ENCODE results near the gene PTPRG. TPM values are rescaled to one million over a fixed set of nuclear protein-coding genes. Genes with fewer than 3 reads are reported as not detected.
A peak's percentile ranks its signal among the peaks of the same experiment; 100 is the strongest.

The PTPRG gene
- total and polyA plus RNA-seq, 11 donors: 8.0 to 48.5 (median 35.4) TPM

DNA sequence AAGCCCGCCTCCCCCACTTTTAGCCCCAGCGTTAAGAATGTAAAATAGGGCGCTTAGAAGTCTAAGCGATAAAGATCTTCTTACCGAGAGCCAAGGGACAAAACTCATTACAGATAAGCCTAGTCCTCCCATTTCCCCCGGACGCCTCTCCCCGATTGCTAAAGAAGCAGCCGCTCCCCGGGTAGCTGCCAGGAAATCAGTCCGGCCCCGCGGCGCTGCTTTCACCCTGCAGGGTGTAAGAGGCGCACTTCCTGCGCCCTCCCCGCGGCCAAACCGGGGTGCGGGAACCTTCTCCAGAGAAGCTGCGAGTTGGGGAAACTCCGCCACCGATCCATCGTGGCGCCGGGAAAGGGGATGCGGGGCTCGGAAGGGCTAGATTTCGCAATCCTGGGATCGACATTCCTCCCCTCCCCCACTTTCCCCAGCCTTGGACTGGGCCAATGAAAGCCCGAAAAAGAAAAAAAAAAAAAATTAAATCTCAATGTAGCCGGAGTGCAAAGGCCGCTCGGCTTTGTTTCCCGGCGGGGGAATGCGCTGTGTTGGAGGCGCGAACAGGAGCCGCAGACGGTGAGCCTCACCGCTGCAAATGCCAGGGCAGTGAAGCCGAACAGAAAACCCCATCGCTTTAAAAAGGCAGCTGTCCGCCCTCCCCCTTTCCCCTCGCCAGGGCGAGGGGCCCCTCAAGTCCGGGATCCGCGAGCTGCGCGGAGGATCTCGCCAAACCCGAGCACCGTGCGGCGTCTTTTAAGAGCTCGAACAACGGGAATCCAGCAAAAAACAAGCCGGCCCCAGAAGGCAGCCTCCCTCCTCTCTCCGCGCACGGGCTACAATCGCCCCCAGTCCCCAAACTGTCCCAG lies 626 bp upstream of the PTPRG start:
- intact Hi-C loops (cut with DNase I): loop anchor here (1.0 to 10.0 kb wide), 19 partner anchors 124 to 628 kb away; no protein-coding TSS in a partner anchor
- peak overlapping the region; percentile 65 to 97 (median 88) for H3K4me3 ChIP-seq
- DNase-seq (peak; percentile 86 to 92 (median 90)), ATAC-seq (peak; percentile 30 to 52 (median 48))
- 0 to 1% (median 0%) methylated on average over 60 to 64 of the region's 64 CpGs for WGBS, 4 donors
- no peak for TF ChIP-seq POLR2A (IDR thresholded peaks at IDR 0.05)
- TF ChIP-seq, protein P1, sequence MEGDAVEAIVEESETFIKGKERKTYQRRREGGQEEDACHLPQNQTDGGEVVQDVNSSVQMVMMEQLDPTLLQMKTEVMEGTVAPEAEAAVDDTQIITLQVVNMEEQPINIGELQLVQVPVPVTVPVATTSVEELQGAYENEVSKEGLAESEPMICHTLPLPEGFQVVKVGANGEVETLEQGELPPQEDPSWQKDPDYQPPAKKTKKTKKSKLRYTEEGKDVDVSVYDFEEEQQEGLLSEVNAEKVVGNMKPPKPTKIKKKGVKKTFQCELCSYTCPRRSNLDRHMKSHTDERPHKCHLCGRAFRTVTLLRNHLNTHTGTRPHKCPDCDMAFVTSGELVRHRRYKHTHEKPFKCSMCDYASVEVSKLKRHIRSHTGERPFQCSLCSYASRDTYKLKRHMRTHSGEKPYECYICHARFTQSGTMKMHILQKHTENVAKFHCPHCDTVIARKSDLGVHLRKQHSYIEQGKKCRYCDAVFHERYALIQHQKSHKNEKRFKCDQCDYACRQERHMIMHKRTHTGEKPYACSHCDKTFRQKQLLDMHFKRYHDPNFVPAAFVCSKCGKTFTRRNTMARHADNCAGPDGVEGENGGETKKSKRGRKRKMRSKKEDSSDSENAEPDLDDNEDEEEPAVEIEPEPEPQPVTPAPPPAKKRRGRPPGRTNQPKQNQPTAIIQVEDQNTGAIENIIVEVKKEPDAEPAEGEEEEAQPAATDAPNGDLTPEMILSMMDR (IDR thresholded peaks at IDR 0.05): peak in 6 of 12 donors; percentile 15 to 32 (median 28)
- H3K4me1 ChIP-seq: peaks cover 0 to 33% (median 12%) of the 10 kb centered on the region in 12 donors
- peaks cover 0 to 28% (median 0%) of the 10 kb centered on the region in 9 donors for H3K27me3 ChIP-seq
- peaks cover 0 to 19% (median 8%) of the 10 kb centered on the region in 12 donors for H3K9me3 ChIP-seq
- H3K36me3 ChIP-seq: no peaks in the 10 kb centered on the region
- peak overlapping the region; percentile 91 to 98 (median 96) for H3K27ac ChIP-seq

DNA sequence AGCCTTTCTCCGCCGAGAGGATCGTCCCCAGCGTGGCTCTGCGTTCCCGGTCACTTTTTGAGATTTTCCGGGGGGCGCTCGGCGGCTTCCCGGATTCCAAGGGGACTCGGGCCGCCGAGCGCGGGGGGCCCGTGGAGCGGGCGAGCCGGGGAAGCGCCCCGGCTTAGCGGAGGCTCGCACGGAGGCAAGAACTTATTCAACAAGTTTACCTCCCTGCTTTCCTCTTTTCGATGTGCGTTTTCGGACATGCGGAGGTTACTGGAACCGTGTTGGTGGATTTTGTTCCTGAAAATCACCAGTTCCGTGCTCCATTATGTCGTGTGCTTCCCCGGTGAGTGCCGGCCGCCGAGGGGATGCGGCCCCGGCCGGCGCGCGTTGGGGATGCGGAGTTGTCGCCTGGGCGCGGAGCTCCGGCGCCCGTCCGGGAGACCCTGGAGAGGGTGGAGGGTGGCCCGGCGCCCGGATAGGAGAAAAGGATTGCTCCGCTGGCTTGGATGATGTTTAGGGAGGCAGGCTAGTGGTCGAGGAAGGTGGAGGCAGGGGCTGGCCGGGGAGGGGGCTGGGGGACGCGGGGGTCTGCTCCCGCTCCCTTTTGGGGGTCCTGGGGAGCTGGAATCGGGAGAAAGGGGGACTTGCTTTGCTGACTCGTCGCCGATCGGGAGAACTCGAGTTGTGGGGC lies 810 bp downstream of the PTPRG start:
- WGBS, 4 donors: 0 to 2% (median 1%) methylated on average over 38 to 65 of the region's 65 CpGs
- Histone ChIP-seq H3K9me3 (peaks cover 0 to 19% (median 8%) of the 10 kb centered on the region in 12 donors), H3K27me3 (peaks cover 0 to 28% (median 0%) of the 10 kb centered on the region in 9 donors), H3K27ac (peak overlapping the region; percentile 91 to 98 (median 96)), H3K4me3 (peak overlapping the region; percentile 65 to 97 (median 88)), H3K36me3 (no peaks in the 10 kb centered on the region), H3K4me1 (peaks cover 0 to 47% (median 18%) of the 10 kb centered on the region in 12 donors)
- ATAC-seq (no peak), DNase-seq (peak in 4 of 5 donors; percentile 23 to 63 (median 40))
- TF ChIP-seq, protein P1 (IDR thresholded peaks at IDR 0.05): no peak
- no peak for TF ChIP-seq POLR2A (IDR thresholded peaks at IDR 0.05)
- intact Hi-C loops (cut with DNase I): loop anchor here (2.0 to 10.0 kb wide), 17 partner anchors 123 to 627 kb away; no protein-coding TSS in a partner anchor

DNA sequence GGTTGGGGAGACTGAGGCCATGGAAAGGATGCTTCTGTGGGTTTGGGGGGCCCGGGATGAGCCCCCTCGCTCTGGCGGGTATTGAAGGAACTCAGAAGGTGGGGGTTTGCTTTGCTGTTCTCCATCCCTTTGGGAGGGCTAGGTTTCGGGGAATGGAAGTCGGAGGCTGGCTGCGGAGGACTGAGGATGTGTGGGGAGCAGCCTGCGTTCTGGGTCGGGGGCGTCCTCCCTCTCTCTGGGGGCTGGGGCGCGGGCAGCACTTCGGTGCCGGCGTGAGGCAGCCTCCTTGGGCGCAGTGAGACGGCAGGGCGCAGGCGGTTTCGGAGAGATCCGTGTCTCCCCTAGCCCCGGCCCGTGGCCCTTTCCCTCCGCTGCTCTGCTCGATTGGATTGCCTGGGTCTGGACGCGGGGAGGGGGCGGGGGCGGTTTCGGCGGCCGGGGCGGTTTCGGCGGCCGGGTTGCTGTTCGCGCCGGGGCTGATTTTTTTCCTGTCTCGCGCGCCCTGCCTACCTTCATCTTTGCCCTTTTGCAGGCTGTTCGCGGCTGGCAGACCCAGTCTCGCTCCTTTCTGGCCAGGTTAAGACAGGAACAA lies 1.4 kb downstream of the PTPRG start:
- peak in 3 of 4 donors; percentile 4 to 6 (median 5) for ATAC-seq
- intact Hi-C loops (cut with DNase I): loop anchor here (2.0 to 10.0 kb wide), 17 partner anchors 122 to 626 kb away; no protein-coding TSS in a partner anchor
- Histone ChIP-seq H3K4me1 (peaks cover 0 to 47% (median 18%) of the 10 kb centered on the region in 12 donors), H3K4me3 (peak overlapping the region; percentile 65 to 97 (median 88)), H3K36me3 (no peaks in the 10 kb centered on the region), H3K27me3 (peaks cover 0 to 28% (median 0%) of the 10 kb centered on the region in 9 donors), H3K27ac (peak overlapping the region; percentile 91 to 98 (median 96)), H3K9me3 (peaks cover 0 to 13% (median 8%) of the 10 kb centered on the region in 12 donors)
- DNase-seq: peak; percentile 47 to 65 (median 53)
- WGBS, 4 donors: 0 to 1% (median 1%) methylated on average over 24 to 44 of the region's 44 CpGs
- no peak for TF ChIP-seq POLR2A (IDR thresholded peaks at IDR 0.05)
- TF ChIP-seq, protein P1 (IDR thresholded peaks at IDR 0.05): no peak
